ENCODE results near the gene ZNF700.
"Not testable (repeated sequence)": the region's sequence is repeated elsewhere in the genome, so short reads cannot be mapped to it uniquely, and the experiment has no call there.

The ZNF700 gene

DNA sequence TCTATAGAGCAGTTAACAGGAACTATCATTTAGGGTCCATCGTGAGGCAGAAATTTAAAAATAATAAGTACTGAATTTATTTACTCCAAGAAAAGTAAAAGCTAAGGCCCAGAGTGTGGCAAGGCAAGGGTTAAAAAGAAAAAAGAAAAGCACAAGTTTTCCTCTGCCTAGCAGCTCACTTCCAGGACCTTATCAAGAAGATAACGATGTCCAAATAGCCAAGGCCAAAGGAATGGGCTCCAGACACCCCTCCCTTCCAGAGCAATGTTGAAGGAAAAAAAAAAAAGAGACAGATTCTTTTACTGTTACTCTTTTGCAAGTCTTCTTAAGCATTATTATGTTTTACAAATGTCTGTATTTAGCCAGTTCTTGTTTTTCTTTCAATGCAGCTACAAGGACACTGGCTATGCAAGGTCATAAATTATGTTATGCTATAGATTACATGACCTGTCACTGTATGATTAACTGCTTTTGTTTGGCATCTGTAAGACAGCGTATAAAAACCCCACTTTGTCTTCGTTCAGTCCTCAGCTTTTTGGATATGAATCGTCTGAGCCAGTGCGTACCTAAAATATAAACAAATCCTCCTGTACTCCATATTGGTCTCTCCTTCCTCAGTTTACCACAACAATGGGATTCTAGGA, 2.9 kb upstream of the ZNF700 start:
- ChIA-PET POLR2A (interaction anchor here (0.8 kb wide), 1 partner anchor 67 kb away, joined by 3 read pairs; no protein-coding TSS in a partner anchor), CTCF (interaction anchor here (1.0 to 6.2 kb wide), 13 partner anchors 12 to 411 kb away, joined by 3 to 92 read pairs (median 12); partner anchors contain the start of genes ZNF136, ZNF20, ZNF491 and ZNF563)
- DNase-seq (ENCODE audit: extremely low spot score): no peak
- no peak for TF ChIP-seq CTCF (IDR thresholded peaks at IDR 0.05; ENCODE audit: control extremely low read depth, extremely low read depth, low read depth, missing control alignments)

- ChIA-PET CTCF (interaction anchor here (1.1 to 5.4 kb wide), 4 partner anchors 38 to 134 kb away, joined by 3 to 52 read pairs (median 15); partner anchors contain the start of gene ZNF763), POLR2A (interaction anchor here (0.5 to 1.8 kb wide), 3 partner anchors 63 to 363 kb away, joined by 7 to 9 read pairs (median 7); no protein-coding TSS in a partner anchor)
- DNase-seq (ENCODE audit: extremely low spot score): not testable (repeated sequence)
These were observed 812 bp downstream of the ZNF700 start for GRCh38 chr19:11925651-11926187.

DNA sequence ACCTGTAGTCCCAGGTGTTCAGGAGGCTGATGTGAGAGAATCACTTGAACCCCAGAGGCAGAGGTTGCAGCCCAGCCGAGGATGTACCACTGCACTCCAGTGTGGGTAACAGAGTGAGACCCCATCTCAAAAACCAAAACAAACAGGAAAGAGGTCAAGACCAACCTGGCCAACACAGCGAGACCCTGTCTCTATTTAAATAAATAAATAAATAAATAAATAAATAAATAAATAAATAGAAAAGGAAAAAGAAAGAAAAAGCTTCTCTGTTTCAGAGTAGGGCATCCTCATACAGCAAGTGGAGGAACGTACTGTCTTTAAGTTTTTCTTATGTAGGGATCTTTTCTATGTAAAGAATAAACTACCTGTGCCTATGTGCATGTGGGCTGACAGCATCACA, 2.3 kb downstream of the ZNF700 start:
- CTCF ChIA-PET: interaction anchor here (0.7 to 2.5 kb wide), 3 partner anchors 36 to 133 kb away, joined by 3 to 8 read pairs (median 7); no protein-coding TSS in a partner anchor
- DNase-seq (ENCODE audit: extremely low spot score): no peak
- POLR2A ChIA-PET: no interaction called here
- TF ChIP-seq CTCF (IDR thresholded peaks at IDR 0.05; ENCODE audit: control extremely low read depth, extremely low read depth, low read depth, missing control alignments): no peak

DNA sequence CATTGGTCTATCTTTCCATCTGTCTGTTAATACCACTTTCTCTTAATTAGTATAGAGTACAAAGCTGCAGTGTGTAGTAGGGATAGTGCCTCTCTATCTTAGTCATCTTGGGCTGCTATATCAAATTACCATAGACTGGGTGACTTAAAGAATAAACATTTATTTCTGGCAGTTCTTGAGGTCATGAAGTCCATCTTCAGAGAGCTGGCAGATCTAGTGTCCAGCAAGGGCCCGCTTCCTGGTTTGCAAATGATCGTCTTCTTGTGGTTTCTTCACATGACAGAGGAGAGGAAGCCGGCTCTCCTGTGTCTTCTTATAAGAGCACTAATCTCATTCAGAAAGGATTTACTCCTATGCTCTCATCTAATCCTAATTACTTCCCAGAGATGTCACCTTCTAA, 6.1 kb downstream of the ZNF700 start:
- TF ChIP-seq CTCF (IDR thresholded peaks at IDR 0.05; ENCODE audit: control extremely low read depth, extremely low read depth, low read depth, missing control alignments): no peak
- CTCF ChIA-PET: no interaction called here
- no peak for DNase-seq (ENCODE audit: extremely low spot score)
- POLR2A ChIA-PET: no interaction called here

DNA sequence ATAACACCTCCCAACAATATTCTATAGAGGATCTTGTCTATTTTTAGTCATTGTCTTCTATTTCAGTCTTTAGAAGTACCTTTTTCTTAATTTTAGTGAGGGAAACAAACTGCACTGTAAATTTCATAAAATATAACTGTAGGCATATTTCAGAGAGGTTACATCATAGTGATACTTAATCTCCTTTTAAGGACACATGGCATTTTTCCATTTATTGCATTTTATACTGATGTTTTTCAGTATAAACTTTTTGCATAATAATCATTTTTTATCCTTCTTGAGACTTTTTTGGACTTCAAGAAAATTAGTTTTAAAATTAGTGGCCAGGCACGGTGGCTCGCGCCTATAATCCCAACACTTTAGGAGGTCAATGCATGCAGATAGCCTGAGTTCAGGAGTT, 6.6 kb downstream of the ZNF700 start:
- no peak for DNase-seq (ENCODE audit: extremely low spot score)
- POLR2A ChIA-PET: no interaction called here
- no peak for TF ChIP-seq CTCF (IDR thresholded peaks at IDR 0.05; ENCODE audit: control extremely low read depth, extremely low read depth, low read depth, missing control alignments)
- CTCF ChIA-PET: interaction anchor here (1.6 kb wide), 1 partner anchor 32 kb away, joined by 6 read pairs; no protein-coding TSS in a partner anchor

DNA sequence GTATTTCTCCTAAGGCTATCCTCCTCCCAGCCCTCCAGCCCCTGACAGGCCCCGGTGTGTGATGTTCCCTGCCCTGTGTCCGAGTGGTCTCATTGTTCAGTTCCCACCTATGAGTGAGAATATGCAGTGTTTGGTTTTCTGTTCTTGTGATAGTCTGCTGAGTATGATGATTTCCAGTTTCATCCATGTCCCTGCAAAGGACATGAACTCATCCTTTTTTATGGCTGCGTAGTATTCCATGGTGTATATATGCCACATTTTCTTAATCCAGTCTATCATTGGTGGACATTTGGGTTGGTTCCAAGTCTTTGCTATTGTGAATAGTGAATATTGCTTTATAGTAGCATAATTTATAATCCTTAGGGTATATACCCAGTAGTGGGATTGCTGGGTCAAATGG, 10.9 kb downstream of the ZNF700 start:
- CTCF ChIA-PET; DNase-seq (ENCODE audit: extremely low spot score); POLR2A ChIA-PET: not testable (repeated sequence)

DNA sequence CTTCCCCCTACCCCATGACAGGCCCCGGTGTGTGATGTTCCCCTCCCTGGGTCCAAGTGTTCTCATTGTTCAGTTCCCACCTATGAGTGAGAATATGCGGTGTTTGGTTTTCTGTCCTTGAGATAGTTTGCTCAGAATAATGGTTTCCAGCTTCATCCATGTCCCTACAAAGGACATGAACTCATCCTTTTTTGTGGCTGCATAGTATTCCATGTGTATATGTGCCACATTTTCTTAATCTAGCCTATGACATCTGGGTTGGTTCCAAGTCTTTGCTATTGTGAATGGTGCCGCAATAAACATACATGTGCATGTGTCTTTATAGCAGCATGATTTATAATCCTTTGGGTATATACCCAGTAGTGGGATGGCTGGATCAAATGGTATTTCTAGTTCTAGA, 13.5 kb downstream of the ZNF700 start:
- POLR2A ChIA-PET; DNase-seq (ENCODE audit: extremely low spot score); CTCF ChIA-PET: not testable (repeated sequence)

DNA sequence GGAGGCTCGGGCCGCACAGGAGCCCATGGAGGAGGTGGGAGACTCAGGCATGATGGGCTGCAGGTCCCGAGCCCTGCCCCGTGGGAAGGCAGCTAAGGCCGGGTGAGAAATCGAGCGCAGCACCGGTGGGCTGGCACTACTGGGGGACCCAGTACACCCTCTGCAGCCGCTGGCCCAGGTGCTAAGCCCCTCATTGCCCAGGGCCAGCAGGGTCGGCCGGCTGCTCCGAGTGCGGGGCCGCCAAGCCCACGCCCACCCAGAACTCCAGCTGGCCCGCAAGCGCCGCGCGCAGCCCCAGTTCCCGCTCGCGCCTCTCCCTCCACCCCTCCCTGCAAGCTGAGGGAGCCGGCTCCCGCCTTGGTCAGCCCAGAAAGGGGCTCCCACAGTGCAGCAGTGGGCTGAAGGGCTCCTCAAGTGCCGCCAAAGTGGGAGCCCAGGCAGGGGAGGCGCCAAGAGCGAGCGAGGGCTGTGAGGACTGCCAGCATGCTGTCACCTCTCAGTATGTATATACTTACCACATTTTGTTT, 16.5 kb downstream of the ZNF700 start:
- DNase-seq (ENCODE audit: extremely low spot score); POLR2A ChIA-PET: not testable (repeated sequence)
- CTCF ChIA-PET: interaction anchor here (2.4 kb wide), 1 partner anchor 18 kb away, joined by 6 read pairs; no protein-coding TSS in a partner anchor
